GM19467 (cell line): Measurements from ENCODE around the gene TAX1BP3.

Source experiments
- ATAC-seq: cut with Tn5 transposase; IDR thresholded peaks from one replicate; pipeline ENCODE4 v1.9.1; 2021; ENCODE audit warnings: mild to moderate bottlenecking, moderate library complexity; ENCODE audit not compliant: unreplicated experiment

Gene TAX1BP3

DNA sequence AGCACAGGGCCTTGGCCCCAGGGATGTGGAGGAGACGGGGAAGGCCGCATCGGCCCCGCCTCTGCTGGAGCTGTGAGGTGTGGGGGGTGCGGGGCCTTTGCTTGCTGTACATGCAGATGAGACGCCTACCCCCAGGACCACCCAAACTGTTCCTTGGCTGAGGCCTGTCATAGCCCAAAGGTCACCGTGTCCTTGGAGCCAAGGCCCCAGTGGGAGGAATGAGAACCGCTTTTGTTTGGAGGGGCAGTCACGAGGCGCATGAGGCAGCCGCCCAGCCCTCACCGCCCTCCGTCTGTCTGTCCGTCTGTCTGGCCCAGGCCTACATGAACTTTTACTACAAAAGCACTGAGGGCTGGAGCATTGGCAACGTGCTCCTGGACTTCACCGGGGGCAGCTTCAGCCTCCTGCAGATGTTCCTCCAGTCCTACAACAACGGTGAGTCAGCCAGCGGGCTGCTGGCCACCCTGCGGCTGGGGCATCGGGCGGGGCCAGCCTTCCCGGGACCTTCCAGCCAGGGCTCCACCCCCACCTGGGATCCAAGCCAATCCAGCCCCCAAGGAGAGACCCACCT is 8.8 kb downstream of the TAX1BP3 start:
- no peak for ATAC-seq

DNA sequence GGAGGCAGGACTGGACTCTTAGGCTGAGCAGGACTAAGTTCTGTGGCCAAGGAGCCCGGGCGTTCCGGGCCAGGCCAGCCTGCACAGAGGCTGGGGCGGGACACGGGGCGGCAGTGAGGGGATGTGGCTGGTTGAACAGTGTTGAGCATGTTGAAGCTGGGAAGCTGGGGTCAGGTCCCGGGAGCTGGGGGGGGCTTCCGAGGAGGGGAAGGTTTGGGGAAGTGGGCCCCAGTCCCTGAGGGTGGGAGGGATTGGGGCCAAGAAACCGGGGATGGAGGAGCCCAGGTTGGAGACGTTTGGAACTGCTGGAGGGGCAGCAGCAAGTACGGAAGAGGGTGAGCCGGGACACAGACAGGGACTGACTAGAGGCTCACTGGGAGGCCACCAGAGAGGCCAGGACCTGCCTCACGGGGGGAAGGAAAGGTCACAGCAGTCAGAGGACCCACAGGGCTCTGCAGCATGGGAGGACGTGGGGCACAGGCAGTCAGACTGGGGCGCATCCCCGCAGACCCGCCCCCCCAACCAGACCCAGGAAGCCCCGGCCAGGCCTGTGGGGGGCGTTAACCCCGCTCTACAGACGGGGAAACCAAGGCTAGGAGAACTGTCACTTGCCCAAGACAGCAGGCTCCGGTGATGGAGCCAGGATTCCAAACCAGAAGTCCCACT is 9.5 kb downstream of the TAX1BP3 start:
- no peak for ATAC-seq

DNA sequence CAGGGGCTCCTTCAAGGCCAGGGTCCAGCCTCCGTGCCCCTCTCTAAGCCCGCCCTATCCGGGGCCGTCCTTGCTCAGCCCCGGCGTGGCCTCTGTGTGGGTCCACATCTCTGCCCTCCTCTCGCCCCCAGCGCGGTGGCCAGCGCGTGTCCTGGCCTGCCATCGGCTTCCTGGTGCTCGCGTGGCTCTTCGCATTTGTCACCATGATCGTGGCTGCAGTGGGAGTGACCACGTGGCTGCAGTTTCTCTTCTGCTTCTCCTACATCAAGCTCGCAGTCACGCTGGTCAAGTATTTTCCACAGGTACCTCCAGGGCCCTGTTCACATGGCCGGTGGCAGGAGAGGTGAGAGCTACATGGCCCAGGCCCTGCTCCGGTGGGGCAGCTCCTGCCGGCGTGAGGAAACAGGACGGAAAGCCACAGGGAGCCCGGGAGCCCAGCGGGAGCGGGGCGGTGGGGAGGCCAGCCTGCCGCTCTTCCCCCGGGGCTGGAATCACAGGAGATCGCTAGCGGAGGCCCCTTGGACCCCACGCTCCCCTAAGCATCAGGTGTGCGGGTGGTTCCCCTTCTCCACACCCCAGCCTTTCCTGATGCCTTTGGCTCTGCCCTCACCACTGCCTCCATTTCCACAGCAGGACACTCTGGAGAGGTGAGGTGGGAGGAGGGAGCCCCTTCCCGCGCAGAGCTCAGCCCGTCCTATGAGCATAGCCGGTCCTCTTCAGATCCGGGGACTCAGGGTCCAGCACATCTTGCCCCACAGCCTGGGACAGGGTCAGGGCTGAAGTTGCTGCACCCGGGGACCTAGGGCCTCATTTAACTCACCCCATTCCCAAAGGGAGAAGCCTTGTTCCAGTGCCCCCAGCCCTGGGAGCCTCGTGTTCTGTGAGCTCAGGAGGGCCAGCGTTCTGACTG is 10.2 kb downstream of the TAX1BP3 start:
- no peak for ATAC-seq

DNA sequence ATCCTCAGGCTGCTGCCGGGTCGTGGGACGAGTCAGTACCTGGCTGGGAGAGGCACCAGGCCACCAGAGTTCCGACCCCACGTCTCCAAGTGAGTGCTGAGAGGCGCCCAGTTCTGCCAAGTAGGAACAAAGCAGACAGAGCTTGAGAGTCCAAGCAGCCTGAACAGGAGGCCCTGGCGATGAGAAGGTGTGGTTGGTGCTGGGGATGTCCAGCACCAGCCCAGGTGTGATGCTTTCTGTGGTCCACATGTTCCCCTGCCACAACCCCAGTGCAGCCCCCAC is 10.8 kb downstream of the TAX1BP3 start:
- no peak for ATAC-seq

DNA sequence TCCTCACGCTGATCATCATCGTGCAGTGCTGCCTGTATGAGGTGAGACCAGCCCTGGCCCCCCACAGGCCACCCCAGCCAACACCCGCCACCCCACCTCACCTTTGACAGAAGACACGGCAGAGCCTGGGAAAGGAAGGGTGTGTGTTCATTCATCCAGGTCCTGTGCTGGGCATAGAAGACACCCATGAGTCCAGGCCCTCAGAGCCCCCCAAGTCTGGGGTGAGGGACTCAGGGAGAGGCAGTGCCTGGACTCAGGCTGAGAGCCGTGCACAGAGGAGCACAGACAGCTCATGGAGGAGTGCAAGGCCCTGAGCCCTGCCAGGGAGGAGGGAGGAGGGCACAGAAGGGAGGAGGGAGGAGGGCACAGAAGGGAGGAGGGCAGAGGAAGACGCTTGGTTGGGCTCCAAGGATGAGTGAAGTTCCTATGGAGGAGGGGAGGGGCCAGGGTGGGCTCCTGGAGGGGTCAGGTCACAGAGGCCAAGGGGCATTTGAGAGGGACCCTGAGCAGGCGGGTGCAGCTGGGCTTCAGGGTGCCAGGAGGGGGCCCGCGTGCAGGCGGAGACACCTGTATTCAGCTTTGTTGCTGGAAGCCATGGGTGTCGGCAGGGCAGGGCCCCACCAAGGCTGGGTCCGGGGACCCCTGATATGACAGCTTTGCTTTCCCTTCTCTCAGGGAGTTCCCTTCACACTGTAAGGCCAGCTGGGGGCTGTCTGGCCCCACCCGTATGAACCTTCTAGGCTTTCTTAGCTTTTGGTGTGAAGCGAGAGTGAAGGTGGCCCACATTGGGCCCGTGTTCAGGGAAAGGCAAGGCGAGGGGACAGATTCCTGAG is 11.4 kb downstream of the TAX1BP3 start:
- ATAC-seq, result no peak

DNA sequence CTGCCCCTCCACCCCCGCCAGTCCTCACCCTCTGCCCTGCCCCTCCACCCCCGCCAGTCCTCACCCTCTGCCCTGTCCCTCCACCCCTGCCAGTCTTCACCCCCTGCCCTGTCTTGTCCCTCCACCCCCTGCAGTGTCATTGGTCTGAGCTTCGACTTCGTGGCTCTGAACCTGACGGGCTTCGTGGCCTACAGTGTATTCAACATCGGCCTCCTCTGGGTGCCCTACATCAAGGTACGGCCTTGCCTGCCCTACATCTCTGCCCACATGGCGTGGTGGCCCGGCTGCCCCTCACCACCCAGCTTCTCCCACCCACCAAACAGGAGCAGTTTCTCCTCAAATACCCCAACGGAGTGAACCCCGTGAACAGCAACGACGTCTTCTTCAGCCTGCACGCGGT is 12.0 kb downstream of the TAX1BP3 start:
- ATAC-seq, result no peak

DNA sequence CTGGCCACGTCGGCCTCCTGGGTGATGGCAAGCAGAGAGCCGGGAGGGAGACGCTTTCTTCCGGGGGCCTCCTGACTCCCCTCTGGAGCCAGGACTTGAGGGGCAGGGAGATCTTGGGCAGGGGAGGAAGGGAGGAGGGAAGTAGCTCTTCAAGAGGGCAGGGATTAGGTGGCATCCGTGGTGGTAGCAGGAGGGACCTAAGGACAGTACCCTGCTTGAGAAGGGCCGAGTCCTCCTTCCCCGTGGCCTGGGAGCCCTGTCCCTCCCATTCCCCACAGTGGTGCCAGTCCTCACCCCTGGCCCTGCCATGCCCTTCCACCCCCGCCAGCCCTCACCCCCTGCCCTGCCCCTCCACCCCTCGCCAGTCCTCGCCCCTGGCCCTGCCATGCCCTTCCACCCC is 12.6 kb downstream of the TAX1BP3 start:
- ATAC-seq, result no peak

DNA sequence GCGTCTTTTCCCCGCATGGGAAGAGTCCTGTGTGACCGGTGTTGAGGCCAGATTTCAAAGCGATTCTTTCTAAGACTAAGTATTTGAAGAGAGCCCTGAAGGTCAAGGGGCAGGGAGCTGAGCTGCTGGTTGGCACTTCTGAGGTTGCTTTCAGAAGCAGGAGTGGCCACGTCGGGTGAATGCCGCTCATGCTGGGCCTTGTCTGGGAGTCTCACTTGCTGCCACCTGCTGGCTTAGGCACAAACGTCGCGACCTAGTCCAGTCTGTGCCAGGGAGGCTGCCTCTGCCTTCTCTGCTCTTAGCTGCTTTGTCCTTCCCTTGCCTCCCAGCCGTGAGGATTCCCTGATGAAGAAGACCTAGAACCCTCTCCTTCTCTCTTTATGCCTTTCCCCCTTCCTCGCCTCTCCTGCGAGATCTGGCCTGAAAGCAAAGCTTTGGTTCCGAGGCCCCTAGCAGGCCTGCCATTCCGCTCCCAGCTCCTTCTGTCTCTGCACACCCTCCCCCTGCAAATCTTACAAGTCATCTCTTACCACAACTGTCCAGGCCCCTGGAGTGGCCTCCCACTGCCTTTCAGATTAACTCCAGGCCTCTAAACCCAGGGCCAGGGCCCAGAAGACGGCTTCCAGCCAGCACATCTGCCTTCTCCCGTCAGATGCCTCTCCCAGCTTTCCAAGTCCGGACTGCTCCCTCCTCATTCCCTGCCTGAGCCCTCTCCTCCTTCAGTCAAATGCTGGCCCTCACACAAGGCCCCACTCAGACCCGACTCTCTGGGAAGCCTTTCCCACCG is 20.4 kb downstream of the TAX1BP3 start:
- ATAC-seq, result no peak

DNA sequence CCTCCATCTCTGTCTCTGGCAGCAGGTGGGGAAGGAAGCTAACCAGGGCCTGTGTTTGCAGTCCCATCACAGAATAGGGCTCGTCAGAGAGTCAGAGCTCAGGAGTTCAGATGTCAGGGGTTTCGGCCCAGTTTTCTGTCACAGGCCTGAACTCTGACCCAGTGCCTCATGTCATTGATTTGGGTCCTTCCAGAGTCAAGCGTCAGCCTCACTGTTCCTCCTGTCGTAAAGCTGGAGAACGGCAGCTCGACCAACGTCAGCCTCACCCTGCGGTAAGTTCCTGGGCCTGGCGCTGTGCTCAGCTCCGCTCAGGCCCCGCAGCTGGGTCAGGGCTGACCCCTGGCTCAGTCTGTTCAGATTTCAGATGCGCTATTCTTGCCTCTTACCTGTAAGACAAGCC is 21.1 kb downstream of the TAX1BP3 start:
- no peak for ATAC-seq

DNA sequence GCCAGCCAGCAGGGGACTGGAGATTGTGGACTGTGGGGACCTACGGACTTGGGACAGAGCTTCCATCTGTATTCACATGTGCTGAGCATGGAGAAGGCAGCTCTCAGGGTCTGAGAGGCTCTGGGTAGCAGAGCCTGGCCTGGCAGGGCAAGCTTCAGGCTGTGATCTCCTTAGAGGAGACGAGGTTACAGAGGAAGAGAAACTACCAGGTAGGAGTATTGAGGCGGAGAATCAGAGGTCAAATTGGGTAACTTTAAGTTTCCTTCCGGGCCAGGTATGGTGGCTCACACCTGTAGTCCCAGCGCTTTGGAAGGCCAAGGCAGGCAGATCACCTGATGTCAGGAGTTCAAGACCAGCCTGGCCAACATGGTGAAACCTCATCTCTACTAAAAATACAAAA is 23.1 kb downstream of the TAX1BP3 start:
- ATAC-seq, result no peak

DNA sequence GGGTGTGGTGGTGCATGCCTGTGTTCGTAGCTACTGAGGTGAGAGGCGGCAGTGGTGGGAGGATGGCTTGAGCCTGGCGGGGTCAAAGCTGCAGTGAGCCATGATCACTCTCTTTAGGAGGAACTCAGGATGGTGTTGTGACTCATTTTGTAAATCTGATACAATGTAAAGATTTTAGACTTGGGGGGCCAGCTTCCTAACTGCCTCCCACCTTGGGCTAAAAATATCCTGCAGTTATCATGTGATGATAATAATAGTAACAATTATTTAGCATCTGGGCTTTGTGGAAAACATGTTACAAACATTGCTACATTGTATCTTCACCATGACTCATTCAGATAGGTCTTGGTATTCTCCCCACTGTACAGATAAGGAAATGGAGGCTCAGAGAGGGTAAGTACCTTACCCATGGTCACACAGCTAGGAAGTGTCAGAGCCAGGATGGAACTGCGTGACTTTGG is 24.5 kb downstream of the TAX1BP3 start:
- no peak for ATAC-seq

DNA sequence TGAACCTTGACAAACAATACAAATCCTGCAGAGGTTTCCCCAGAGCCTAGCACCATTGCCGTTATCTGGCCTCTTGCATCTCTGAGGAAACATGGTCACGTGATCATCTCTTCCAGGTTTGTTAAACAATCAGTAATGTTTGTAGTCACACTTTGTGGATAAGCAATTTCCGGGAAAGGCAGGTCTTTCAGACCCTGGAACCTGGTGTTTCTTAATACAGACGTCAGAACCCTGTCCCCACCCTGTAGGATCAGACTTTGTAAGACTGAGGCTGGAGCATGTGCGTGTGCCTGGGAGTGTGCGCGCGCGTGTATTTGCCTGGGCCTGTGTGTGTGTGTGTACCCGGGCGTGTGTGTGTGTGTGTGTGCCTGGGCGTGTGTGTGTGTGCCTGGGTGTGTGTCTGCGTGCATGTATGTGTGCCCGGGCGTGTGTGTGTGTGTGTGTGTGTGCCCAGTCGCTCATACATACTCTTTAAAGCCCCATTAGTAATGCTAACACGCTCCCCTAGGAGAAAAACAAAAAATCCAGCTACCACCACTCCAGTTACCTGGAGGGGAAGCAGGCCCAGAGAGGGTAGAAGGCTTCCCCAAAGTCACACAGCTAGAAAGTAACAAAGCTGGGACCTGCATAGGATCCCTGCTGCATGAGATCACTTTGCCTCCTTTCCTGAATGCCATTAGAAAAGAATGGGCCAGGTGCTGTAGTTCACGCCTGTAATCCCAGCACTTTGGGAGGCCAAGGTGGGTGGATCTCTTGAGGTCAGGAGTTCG is 26.5 kb downstream of the TAX1BP3 start:
- no peak for ATAC-seq

DNA sequence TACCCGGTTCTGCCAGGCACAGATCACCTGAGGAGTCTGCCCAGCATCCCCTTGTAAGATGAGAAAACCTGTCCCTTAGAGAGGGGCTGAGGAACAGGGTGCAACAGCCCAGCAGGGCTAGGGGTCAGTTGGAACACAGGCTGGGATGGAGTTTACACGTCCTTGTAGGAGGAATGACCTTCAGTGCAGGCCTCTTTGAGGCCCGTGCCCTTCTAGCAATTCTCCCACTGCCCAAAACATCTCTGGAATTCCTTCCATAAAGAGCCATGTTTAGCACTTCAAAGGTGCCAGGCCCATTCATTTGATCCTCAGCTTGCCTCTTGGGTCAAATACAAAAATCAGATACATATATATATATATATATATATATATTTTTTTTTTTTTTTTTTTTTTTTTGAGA is 27.4 kb downstream of the TAX1BP3 start:
- ATAC-seq, result no peak

DNA sequence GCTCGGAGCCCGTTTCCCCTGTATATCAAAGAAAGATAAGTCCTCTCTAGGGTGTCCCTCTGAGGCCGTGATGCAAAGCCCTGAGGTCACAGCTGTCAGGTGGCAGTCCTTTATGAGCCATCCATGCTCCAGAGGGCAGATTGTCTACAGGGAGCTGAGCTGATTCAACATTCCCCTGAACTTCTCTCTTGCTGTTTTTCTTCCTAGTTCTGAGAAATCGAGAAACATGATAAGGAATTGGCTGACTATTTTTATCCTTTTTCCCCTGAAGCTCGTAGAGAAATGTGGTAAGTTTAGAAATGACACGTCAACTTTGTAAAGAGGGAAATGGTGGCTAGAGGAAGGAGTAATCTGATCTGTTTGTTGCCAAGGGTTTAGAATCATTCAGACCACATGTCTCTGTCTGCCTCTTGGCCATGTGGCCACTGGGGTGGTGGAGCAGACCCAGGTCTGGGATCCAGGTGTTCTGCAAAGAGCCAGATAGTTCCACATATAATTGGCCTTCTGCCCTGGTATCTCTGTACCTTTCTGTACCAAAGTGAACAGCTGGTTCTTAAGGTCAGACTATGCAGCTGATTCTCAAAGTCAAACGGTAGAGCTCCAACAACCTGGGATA is 28.3 kb downstream of the TAX1BP3 start:
- ATAC-seq, result no peak

DNA sequence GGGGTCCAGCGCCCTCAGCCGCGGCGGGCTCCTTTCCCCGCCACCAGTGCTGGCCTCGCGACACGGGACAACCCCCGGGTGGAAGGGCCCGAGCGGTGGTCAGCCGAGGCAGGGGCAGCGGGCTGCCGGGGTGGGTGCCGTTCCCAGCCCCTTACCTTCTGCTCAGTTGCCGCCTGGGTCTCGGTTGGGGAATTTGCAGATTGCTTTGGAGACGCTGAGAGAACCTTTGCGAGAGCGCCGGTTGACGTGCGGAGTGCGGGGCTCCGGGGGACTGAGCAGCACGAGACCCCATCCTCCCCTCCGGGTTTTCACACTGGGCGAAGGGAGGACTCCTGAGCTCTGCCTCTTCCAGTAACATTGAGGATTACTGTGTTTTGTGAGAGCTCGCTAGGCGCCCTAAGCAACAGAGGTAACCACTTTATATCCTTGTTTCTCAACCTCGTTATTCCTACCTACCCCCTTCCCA is 31.4 kb downstream of the TAX1BP3 start:
- ATAC-seq, result peak; percentile 9

DNA sequence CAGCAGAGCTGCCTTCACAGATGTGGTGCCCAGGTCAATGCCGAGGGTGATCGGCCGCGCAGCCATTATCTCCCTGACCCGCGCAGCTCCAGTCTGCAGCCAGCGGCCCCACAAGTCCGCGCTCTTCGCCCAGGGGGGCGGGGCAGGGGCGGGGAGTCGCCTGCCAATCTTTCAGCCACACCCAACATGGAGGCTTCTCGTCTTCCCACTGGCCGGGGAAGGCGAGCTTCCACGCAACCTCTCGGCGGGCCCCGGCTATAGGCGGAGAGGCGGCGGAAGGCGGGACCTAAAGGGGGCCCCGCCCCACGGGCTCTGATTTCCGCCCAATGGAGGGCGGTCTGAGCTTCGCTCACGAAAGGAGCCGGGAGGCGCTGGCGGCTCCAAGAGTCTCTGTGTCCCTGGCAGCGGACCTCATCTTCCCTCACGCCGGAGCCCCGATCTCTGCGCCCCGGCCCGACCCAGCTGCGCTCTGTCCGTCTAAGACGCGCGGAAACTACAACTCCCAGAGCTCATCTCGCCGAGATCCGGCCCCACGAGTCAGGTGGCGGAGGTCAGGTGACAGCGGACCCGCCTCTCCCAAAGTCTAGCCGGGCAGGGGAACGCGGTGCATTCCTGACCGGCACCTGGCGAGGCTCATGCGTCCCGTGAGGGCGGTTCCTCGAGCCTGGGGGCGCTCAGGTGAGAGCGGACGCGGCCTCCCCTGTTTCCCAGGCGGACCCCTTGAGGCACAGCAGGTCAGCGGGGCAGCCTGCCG is 32.0 kb downstream of the TAX1BP3 start, which contains the start of the genes CTNS and SHPK:
CTNS (plus strand) TSS at position 607 of the 754 bp plus-strand sequence. CDS start 3,447 bp downstream, outside the sequence.
SHPK (minus strand) TSS at position 97 of the 754 bp plus-strand sequence; CDS start at position 66, 31 bp downstream.
- ATAC-seq, result peak; percentile 94

DNA sequence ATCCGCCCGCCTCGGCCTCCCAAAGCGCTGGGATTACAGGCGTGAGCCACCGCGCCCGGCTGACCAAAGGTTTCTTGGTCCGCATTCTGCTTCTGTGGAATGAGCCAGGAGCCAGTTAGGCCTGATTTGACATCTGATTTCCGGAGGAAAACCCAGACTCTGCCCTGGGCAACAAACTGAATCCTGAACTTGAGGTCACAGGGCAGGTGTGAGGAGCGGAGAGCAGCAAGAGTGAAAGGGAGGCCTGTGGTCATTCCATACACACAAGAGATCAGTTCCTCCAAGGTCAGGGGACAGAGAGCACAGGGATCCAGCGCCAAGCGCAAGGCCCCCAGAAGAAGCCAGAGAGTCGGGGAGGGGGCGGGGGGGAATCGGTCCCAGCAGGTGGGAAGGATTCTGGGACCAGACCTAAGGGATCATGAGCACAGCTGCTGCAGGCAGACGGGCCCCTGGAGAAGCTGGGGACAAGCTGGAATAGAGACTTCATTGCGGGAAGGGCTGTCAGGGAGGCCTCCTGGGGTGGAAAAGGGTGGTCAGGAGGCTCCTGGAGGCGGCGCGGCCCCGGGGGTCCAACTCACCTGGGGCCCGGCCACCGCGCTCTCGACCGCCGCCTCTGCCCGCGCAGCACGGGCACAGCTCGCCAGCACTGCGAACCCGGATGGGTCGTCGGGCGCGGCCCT is 32.8 kb downstream of the TAX1BP3 start:
- ATAC-seq, result no peak

DNA sequence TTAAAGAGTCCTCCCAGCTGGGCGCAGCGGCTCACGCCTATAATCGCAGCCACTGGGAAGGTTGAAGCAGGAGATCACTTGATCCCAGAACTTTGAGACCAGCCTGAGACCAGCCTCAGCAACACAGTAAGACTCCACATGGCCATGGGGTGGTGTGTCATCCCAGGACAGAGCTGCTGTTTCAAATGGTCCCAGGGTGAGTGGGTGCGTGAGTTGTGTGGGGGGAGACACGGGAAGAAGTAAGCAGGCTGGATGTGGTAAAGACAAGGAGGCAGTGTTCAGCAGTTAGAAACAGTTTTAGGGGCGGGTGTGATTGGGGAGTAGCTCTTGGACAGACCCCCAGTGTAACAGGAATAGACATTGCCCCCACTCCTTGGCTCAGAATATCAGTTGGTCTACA is 36.1 kb downstream of the TAX1BP3 start:
- ATAC-seq, result no peak
